ENCODE measurements around the gene ALAS1. TPM values are rescaled to one million over a fixed set of nuclear protein-coding genes. Genes with fewer than 3 reads are reported as not detected.

The ALAS1 gene
- total RNA-seq, 2 donors from 2014 or later = 66.1 to 72.7 TPM

DNA sequence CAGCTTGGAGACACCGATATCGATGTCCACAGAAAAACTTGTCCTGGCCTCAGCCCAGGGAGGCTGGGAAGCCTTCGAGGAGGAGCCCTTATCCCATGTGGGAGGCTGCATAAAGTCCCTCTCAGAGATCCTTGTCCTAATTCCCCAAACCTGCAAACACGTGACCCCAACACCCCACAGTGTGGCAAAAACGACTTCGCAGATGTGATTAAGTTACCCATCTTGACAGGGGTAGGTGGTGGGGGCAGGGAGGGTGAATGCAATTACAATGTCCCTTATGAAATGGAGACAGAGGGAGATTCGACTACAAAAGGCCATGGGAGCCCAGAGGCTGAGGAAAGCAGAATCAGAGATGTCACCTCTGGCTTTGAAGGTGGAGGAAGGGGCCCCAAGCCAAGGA lies 29.8 kb downstream of the ALAS1 start:
- no peak overlapping the region for H3K27ac Mint-ChIP-seq
- no peaks in the 10 kb centered on the region for H3K27me3 Mint-ChIP-seq
- peaks cover 38% of the 10 kb centered on the region for H3K4me1 Mint-ChIP-seq

GRCh38 chr3:52228266-52228665 lies 30.3 kb downstream of the ALAS1 start:
- Mint-ChIP-seq H3K4me3 (no peak overlapping the region), H3K4me1 (peaks cover 37% of the 10 kb centered on the region), H3K27ac (no peak overlapping the region), H3K36me3 (ENCODE audit: low read depth) (peaks cover 47% of the 10 kb centered on the region), H3K9me3 (no peaks in the 10 kb centered on the region), H3K27me3 (no peaks in the 10 kb centered on the region)
- no peak for ATAC-seq (replicated peaks)

More for the DNA sequence above, 29.8 kb downstream of the ALAS1 start:
- Mint-ChIP-seq H3K9me3 (no peaks in the 10 kb centered on the region), H3K36me3 (ENCODE audit: low read depth) (peaks cover 44% of the 10 kb centered on the region), H3K4me3 (no peak overlapping the region)
- ATAC-seq (replicated peaks) = no peak

- Mint-ChIP-seq H3K9me3 (no peaks in the 10 kb centered on the region), H3K27ac (no peak overlapping the region), H3K4me3 (no peak overlapping the region), H3K4me1 (peaks cover 32% of the 10 kb centered on the region), H3K27me3 (no peaks in the 10 kb centered on the region), H3K36me3 (ENCODE audit: low read depth) (peaks cover 53% of the 10 kb centered on the region)
- ATAC-seq (replicated peaks) = no peak
These were observed 30.9 kb downstream of the ALAS1 start for GRCh38 chr3:52228751-52229291.

DNA sequence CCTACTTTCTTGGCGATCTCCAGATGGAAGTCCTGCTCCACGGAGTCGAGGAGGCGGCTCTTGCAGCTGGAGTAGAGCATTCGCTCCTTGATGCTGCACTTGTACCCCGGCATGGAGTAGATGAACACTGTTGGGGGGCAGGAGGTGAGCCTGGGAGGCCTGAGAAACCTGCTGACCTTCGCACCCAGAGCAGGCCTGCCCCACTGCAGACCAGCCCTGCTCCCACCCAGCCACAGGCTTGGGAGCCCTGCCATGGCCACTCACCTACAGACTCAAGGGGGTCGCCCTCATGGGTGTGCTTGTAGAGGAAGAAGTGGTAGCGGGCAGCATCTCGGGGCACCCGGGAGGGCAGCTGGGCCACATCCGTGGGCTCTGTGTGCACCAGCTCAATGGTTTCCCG lies 31.7 kb downstream of the ALAS1 start:
- H3K27ac Mint-ChIP-seq = no peak overlapping the region

DNA sequence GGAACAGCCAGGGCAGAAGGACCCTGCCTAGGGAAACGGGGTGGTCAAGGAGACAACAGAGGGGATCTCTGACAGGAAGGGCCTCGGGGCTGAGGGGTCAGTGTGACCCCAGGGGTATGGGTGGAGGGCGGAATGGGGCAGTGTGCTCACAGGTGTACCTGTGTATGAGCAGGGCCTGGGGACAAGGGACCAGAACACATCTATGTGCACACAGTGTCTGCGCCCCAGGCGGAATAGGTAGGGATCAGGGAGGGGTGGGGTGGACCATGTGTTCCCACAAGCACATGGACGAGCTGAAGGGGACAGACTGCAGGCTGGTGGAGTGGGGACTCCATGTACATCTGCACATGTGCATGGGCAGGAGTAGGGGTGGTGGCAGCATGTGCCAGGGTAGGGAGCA lies 32.5 kb downstream of the ALAS1 start:
- Mint-ChIP-seq H3K4me1 (peaks cover 21% of the 10 kb centered on the region), H3K9me3 (no peaks in the 10 kb centered on the region), H3K27me3 (no peaks in the 10 kb centered on the region), H3K4me3 (no peak overlapping the region), H3K36me3 (ENCODE audit: low read depth) (peaks cover 69% of the 10 kb centered on the region), H3K27ac (peak overlapping the region; percentile 43)
- no peak for ATAC-seq (replicated peaks)

More for the DNA sequence above, 31.7 kb downstream of the ALAS1 start:
- ATAC-seq (replicated peaks) = no peak
- H3K9me3 Mint-ChIP-seq = no peaks in the 10 kb centered on the region
- peaks cover 25% of the 10 kb centered on the region for H3K4me1 Mint-ChIP-seq
- H3K4me3 Mint-ChIP-seq = no peak overlapping the region
- H3K27me3 Mint-ChIP-seq = no peaks in the 10 kb centered on the region
- H3K36me3 Mint-ChIP-seq (ENCODE audit: low read depth) = peaks cover 61% of the 10 kb centered on the region

- no peaks in the 10 kb centered on the region for H3K27me3 Mint-ChIP-seq
- no peak overlapping the region for H3K4me3 Mint-ChIP-seq
- H3K27ac Mint-ChIP-seq = peak overlapping the region; percentile 73
- H3K36me3 Mint-ChIP-seq (ENCODE audit: low read depth) = peaks cover 75% of the 10 kb centered on the region
- ATAC-seq (replicated peaks) = no peak
- peaks cover 15% of the 10 kb centered on the region for H3K4me1 Mint-ChIP-seq
- H3K9me3 Mint-ChIP-seq = no peaks in the 10 kb centered on the region
These were observed 33.0 kb downstream of the ALAS1 start for GRCh38 chr3:52230889-52231499.

DNA sequence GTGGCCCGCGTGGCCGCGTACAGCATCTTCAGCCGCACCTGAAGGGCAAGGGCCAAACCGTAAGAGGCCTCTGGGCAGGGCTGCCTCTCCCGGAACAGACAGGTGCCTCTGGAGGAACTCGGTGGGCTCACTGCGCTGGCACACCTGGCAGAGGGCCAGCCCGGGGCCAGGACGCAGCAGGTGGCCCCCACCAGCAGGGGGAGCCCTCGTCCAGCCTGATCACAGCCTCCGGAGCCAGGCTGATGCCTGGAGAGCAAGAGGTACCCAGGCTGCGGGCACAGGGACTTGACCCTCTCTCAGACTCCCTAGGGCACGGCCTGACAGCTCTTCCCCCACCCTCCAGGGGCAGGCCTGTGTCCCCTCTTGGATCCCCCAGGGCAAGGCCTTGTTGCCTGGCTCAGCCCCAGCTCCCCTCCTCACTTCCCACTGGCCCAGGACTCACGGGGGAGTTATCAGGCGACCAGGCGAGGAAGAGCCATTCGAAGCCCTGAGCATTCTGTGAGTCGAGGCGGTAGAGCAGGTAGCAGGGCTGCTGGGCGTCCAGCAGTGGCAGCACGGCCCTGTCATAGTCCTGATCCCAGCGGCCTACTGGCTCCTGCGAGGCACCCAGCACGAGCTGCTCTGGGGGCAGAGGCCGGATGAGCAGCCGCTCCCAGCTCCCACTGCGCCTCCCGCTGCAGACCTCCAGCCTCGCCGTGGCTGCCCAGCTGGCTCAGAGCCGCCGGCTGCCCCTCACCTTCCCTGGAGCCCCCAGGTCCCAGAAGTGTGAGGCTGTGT lies 33.7 kb downstream of the ALAS1 start:
- H3K36me3 Mint-ChIP-seq (ENCODE audit: low read depth) = peaks cover 80% of the 10 kb centered on the region
- peak; percentile 85 for ATAC-seq (replicated peaks)
- H3K27me3 Mint-ChIP-seq = no peaks in the 10 kb centered on the region
- H3K27ac Mint-ChIP-seq = peak overlapping the region; percentile 73
- H3K4me1 Mint-ChIP-seq = peaks cover 9% of the 10 kb centered on the region
- H3K4me3 Mint-ChIP-seq = peak overlapping the region; percentile 53
- no peaks in the 10 kb centered on the region for H3K9me3 Mint-ChIP-seq

- peaks cover 83% of the 10 kb centered on the region for H3K36me3 Mint-ChIP-seq (ENCODE audit: low read depth)
- H3K4me3 Mint-ChIP-seq = peak overlapping the region; percentile 53
These were observed 34.5 kb downstream of the ALAS1 start for GRCh38 chr3:52232279-52233107.

GRCh38 chr3:52233108-52233591 lies 35.2 kb downstream of the ALAS1 start:
- peaks cover 10% of the 10 kb centered on the region for H3K4me1 Mint-ChIP-seq
- ATAC-seq (replicated peaks) = no peak
- peak overlapping the region; percentile 36 for H3K27ac Mint-ChIP-seq
- H3K27me3 Mint-ChIP-seq = no peaks in the 10 kb centered on the region
- no peaks in the 10 kb centered on the region for H3K9me3 Mint-ChIP-seq
- H3K36me3 Mint-ChIP-seq (ENCODE audit: low read depth) = peaks cover 77% of the 10 kb centered on the region
- peak overlapping the region; percentile 53 for H3K4me3 Mint-ChIP-seq

More at GRCh38 chr3:52232279-52233107, 34.5 kb downstream of the ALAS1 start:
- Mint-ChIP-seq H3K9me3 (no peaks in the 10 kb centered on the region), H3K4me1 (peaks cover 10% of the 10 kb centered on the region), H3K27ac (peak overlapping the region; percentile 36), H3K27me3 (no peaks in the 10 kb centered on the region)
- no peak for ATAC-seq (replicated peaks)

DNA sequence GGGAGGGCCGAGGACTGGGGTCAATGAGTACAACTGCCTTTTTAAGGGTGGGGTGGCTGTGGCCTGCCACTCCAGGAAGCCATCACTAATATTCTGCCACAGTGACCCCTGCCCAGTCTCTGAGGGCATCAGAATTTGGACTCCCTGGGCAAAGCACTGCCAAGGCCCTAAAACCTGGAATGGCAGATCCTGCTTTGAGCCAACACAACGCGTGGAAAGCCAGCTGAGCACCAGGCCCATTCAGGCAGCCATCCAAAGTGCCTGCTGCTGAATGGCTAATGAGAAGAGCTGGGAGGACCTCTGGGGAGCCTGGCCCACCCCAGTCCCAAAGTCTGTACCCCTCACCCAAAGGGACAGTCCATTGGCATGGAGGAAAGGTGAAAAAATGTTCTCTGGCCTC lies 36.0 kb downstream of the ALAS1 start:
- peaks cover 81% of the 10 kb centered on the region for H3K36me3 Mint-ChIP-seq (ENCODE audit: low read depth)
- peaks cover 10% of the 10 kb centered on the region for H3K4me1 Mint-ChIP-seq
- no peak for ATAC-seq (replicated peaks)
- H3K27me3 Mint-ChIP-seq = no peaks in the 10 kb centered on the region
- H3K9me3 Mint-ChIP-seq = no peaks in the 10 kb centered on the region
- H3K4me3 Mint-ChIP-seq = peak overlapping the region; percentile 53
- H3K27ac Mint-ChIP-seq = no peak overlapping the region

GRCh38 chr3:52234516-52235447 lies 36.8 kb downstream of the ALAS1 start:
- no peaks in the 10 kb centered on the region for H3K9me3 Mint-ChIP-seq
- no peaks in the 10 kb centered on the region for H3K27me3 Mint-ChIP-seq
- H3K4me1 Mint-ChIP-seq = peaks cover 10% of the 10 kb centered on the region
- H3K36me3 Mint-ChIP-seq (ENCODE audit: low read depth) = peaks cover 81% of the 10 kb centered on the region
- peak overlapping the region; percentile 59 for H3K27ac Mint-ChIP-seq
- H3K4me3 Mint-ChIP-seq = no peak overlapping the region
- ATAC-seq (replicated peaks) = no peak

DNA sequence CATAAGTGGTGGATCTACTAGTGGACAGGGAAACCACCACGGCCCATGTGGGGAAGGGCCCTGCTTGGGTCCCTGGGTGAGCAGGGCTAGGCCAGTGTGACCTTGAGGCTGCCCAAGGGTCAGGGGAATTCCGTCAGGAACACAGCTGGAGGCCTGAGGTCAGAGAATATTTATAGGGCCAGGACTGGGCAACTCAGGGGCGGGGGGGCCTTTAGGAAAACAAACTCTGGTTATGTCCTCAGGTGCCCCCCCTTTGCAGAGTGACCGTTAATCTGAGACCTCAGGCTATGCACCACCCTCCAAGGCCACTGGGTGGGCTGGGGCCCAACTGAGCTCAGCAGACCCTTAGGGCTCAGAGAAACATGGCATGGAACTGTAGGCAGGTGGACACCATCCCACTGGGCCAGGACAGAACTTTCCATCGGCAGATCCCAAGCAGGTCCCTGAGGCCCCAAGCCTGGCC lies 38.5 kb downstream of the ALAS1 start:
- H3K4me1 Mint-ChIP-seq = peaks cover 21% of the 10 kb centered on the region
- H3K27ac Mint-ChIP-seq = peak overlapping the region; percentile 84
- H3K4me3 Mint-ChIP-seq = peak overlapping the region; percentile 96
- no peaks in the 10 kb centered on the region for H3K9me3 Mint-ChIP-seq
- ATAC-seq (replicated peaks) = no peak
- no peaks in the 10 kb centered on the region for H3K27me3 Mint-ChIP-seq
- peaks cover 79% of the 10 kb centered on the region for H3K36me3 Mint-ChIP-seq (ENCODE audit: low read depth)

GRCh38 chr3:52237006-52237656 lies 39.2 kb downstream of the ALAS1 start:
- Mint-ChIP-seq H3K4me3 (peak overlapping the region; percentile 96), H3K9me3 (no peaks in the 10 kb centered on the region), H3K27ac (peak overlapping the region; percentile 84), H3K36me3 (ENCODE audit: low read depth) (peaks cover 79% of the 10 kb centered on the region), H3K27me3 (no peaks in the 10 kb centered on the region), H3K4me1 (peaks cover 21% of the 10 kb centered on the region)
- ATAC-seq (replicated peaks) = no peak
